ENCODE results near the gene TAMALIN.

GRCh38 chr12:52060498-52061177 is 53.9 kb downstream of the TAMALIN start:
- TF ChIP-seq POLR2A (IDR thresholded peaks at IDR 0.05; ENCODE audit: low read length) (no peak), GATA1 (IDR thresholded peaks at IDR 0.05; ENCODE audit: low read depth, low read length) (no peak)
